B cell (primary cell): ENCODE results near the gene PLSCR3. TPM values are rescaled to one million over a fixed set of nuclear protein-coding genes. Genes with fewer than 3 reads are reported as not detected.

Experiments used
- ATAC-seq: fragments of 200-7000 bp; cut with Tn5 transposase; one replicate; pipeline ENCODE4 v1.10.0; 2021; ENCODE audit warnings: low read depth, mild to moderate bottlenecking, moderate number of reproducible peaks, moderate library complexity
- CTCF ChIA-PET: fragments of 350-600 bp; sonication (Branson Sonifier 250); formaldehyde crosslinking; loops from one replicate; lab custom pipeline; 2021; ENCODE audit warnings: antibody characterized with exemption, inconsistent platforms; lab: Charles Lee
- POLR2A ChIA-PET: fragments of 350-600 bp; sonication (Branson Sonifier 250); formaldehyde crosslinking; loops from one replicate; lab custom pipeline; 2021; ENCODE audit warnings: antibody characterized with exemption; lab: Charles Lee
- DNase-seq: peaks from one replicate; pipeline ENCODE4 v3.0.0; 2013
- H2AFZ ChIP-seq: 2 replicates; pipeline ENCODE4 v1.6.1; 2012; ENCODE audit warnings: mild to moderate bottlenecking, low read depth, low read length; ENCODE audit not compliant: insufficient read depth, poor library complexity, severe bottlenecking
- H3K27ac ChIP-seq, 2 donors: 1 replicate in 1 of 2; 2 replicates in 1 of 2; pipeline ENCODE4 v1.5.1; 2012 to 2013; ENCODE audit warnings: low read length in 2 of 2, mild to moderate bottlenecking in 2 of 2, moderate library complexity in 1 of 2
- H3K27me3 ChIP-seq, 4 experiments: fragments of 200-600 bp in 1 of 4; sonication (generic) in 1 of 4; replicated peaks in 1 of 4; 1 replicate in 2 of 4; 2 replicates in 2 of 4; pipeline versions ENCODE4 v1.6.1 to v1.7.0; 2013 to 2016; ENCODE audit warnings: low read length in 3 of 4, mild to moderate bottlenecking in 2 of 4, mixed read lengths in 1 of 4, moderate library complexity in 1 of 4; ENCODE audit not compliant: insufficient read depth in 4 of 4, control insufficient read depth in 3 of 4; ENCODE audit errors: control extremely low read depth in 1 of 4
- H3K36me3 ChIP-seq, 2 experiments: replicated peaks in 1 of 2; 1 replicate in 1 of 2; 2 replicates in 1 of 2; pipeline versions ENCODE4 v1.6.1 to v1.7.1; 2013; ENCODE audit warnings: low read length in 1 of 2; ENCODE audit not compliant: insufficient read depth in 2 of 2, control insufficient read depth in 1 of 2; ENCODE audit errors: control extremely low read depth in 1 of 2, extremely low read depth in 1 of 2
- H3K4me1 ChIP-seq, 2 donors: fragments of 200-600 bp in 1 of 2; sonication (generic) in 1 of 2; 1 replicate in 1 of 2; 2 replicates in 1 of 2; pipeline versions ENCODE4 v1.5.1 to v1.6.1; 2013 to 2017; ENCODE audit warnings: low read length in 2 of 2; ENCODE audit not compliant: control insufficient read depth in 2 of 2, insufficient read depth in 2 of 2
- H3K4me2 ChIP-seq: replicated peaks from 2 replicates; pipeline ENCODE3; 2012; ENCODE audit warnings: mild to moderate bottlenecking, low read depth, low read length; ENCODE audit not compliant: poor library complexity, severe bottlenecking
- H3K4me3 ChIP-seq, 5 experiments: fragments of 200-600 bp in 1 of 5; sonication (generic) in 1 of 5; 1 replicate in 3 of 5; 2 replicates in 2 of 5; pipeline versions ENCODE4 v1.5.1 to v1.7.0; 2011 to 2016; ENCODE audit warnings: low read length in 4 of 5, mild to moderate bottlenecking in 4 of 5, low read depth in 2 of 5, control low read depth in 1 of 5, moderate library complexity in 1 of 5; ENCODE audit not compliant: insufficient read depth in 1 of 5; ENCODE audit errors: control extremely low read depth in 1 of 5, extremely low read depth in 1 of 5
- H3K79me2 ChIP-seq: fragments of 200-600 bp; sonication (generic); one replicate; pipeline ENCODE4 v1.6.0; 2016; ENCODE audit warnings: low read length; ENCODE audit not compliant: control insufficient read depth, insufficient read depth
- H3K9ac ChIP-seq: fragments of 200-600 bp; sonication (generic); 2 replicates; pipeline ENCODE4 v1.6.1; 2017; ENCODE audit warnings: mild to moderate bottlenecking, low read length, moderate library complexity
- H3K9me3 ChIP-seq, 3 donors: one replicate each; pipeline versions ENCODE4 v1.6.1 to v1.7.1; 2013; ENCODE audit warnings: low read length in 2 of 3; ENCODE audit not compliant: control insufficient read depth in 2 of 3, insufficient read depth in 1 of 3; ENCODE audit errors: control extremely low read depth in 1 of 3
- H4K20me1 ChIP-seq: 2 replicates; pipeline ENCODE4 v1.6.0; 2012; ENCODE audit warnings: mild to moderate bottlenecking, low read length; ENCODE audit not compliant: insufficient read depth, control insufficient read depth, poor library complexity, severe bottlenecking
- H3K27ac Mint-ChIP-seq: one replicate; pipeline ENCODE4 v1.8.0; 2021; ENCODE audit warnings: mixed read lengths
- H3K27me3 Mint-ChIP-seq: one replicate; pipeline ENCODE4 v1.8.0; 2021; ENCODE audit warnings: mixed read lengths
- H3K4me1 Mint-ChIP-seq: one replicate; pipeline ENCODE4 v1.8.0; 2021; ENCODE audit warnings: mixed read lengths
- H3K4me3 Mint-ChIP-seq: one replicate; pipeline ENCODE4 v1.8.0; 2021; ENCODE audit warnings: mixed read lengths
- H3K9me3 Mint-ChIP-seq: one replicate; pipeline ENCODE4 v1.8.0; 2022; ENCODE audit warnings: mixed read lengths; ENCODE audit not compliant: insufficient read depth
- EZH2 ChIP-seq: IDR thresholded peaks from 2 replicates; pipeline ENCODE4 v1.6.1; 2012; ENCODE audit warnings: borderline replicate concordance, low read depth, mild to moderate bottlenecking, moderate library complexity, low read length; ENCODE audit not compliant: insufficient read depth, poor library complexity, severe bottlenecking
- WGBS: methylation state at CpG from one replicate; pipeline ENCODE4 v1.1.5; 2013; ENCODE audit warnings: missing lambda C conversion rate; ENCODE audit not compliant: insufficient coverage; 5-methylcytosine and 5-hydroxymethylcytosine counted together
- intact Hi-C: fragments of 100-400 bp; cut with micrococcal nuclease; formaldehyde crosslinking; loops from one replicate; pipeline ENCODE4 v1.10.0; 2022
- polyA plus RNA-seq: library from polyadenylated mRNA; depleted of rRNA; stranded (reverse); fragments of >200 nt; gene quantifications from 2 replicates; pipeline ENCODE4 v1.2.3, GENCODE V29; 2012
- total RNA-seq, 2 donors: library from RNA; stranded (reverse); fragments of 120-200 nt in 1 of 2; gene quantifications; 1 replicate in 1 of 2; 2 replicates in 1 of 2; pipeline versions ENCODE4 v1.2.3 to v1.2.4, GENCODE V29; 2013 to 2022
- TF ChIP-seq, protein P1 (sequence below): fragments of 200-600 bp; IDR thresholded peaks from one replicate; pipeline ENCODE4 v1.8.0; 2022; ENCODE audit warnings: antibody characterized with exemption, mild to moderate bottlenecking

Gene PLSCR3
- total and polyA plus RNA-seq, 2 donors (not counting 1 experiment from before 2014, with no cell fraction given) = 31.6 to 122 TPM

DNA sequence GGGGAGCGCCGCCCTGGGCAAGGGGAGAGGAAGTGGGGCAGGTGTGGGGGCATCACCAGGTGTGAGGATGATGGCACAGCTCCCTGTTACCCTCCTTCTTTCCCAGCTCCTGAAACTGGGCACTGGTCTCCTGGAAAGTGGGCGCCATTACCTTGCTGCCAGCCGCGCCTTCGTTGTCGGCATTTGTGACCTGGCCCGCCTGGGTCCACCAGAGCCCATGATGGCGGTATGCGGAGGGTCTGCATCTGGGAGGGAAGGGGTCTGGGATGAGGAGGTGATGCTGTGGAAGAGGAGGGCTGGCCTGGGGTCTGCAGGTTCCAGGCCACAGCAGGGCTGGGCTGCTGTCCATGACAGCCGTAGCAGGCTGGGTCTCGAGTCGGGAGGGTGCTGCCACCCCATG lies 52.5 kb downstream of the PLSCR3 start:
- peaks cover 56% of the 10 kb centered on the region for H3K79me2 ChIP-seq
- no peak overlapping the region for H3K27ac Mint-ChIP-seq
- no peaks in the 10 kb centered on the region for H3K27me3 Mint-ChIP-seq
- H4K20me1 ChIP-seq = peaks cover 57% of the 10 kb centered on the region
- H2AFZ ChIP-seq = no peak overlapping the region
- no peaks in the 10 kb centered on the region for H3K9me3 Mint-ChIP-seq
- WGBS = 95% methylated on average over 7 of the region's 13 CpGs
- peaks cover 10 to 76% of the 10 kb centered on the region in 2 experiments for H3K36me3 ChIP-seq
- peaks cover 19% of the 10 kb centered on the region for H3K4me1 Mint-ChIP-seq
- ChIA-PET POLR2A (no interaction called here), CTCF (interaction anchor here (0.6 to 5.8 kb wide), 2 partner anchors 17 to 37 kb away, joined by 3 to 47 read pairs; no protein-coding TSS in a partner anchor)
- no peak overlapping the region for H3K9ac ChIP-seq
- no peak overlapping the region for H3K27ac ChIP-seq
- peaks cover 6 to 28% of the 10 kb centered on the region in 2 donors for H3K4me1 ChIP-seq
- H3K4me3 Mint-ChIP-seq = no peak overlapping the region
- H3K4me2 ChIP-seq = no peak overlapping the region
- H3K4me3 ChIP-seq = no peak overlapping the region
- no peaks in the 10 kb centered on the region for H3K27me3 ChIP-seq
- intact Hi-C loops = no loop called here
- no peaks in the 10 kb centered on the region for H3K9me3 ChIP-seq
- ATAC-seq = no peak
- TF ChIP-seq, protein P1, sequence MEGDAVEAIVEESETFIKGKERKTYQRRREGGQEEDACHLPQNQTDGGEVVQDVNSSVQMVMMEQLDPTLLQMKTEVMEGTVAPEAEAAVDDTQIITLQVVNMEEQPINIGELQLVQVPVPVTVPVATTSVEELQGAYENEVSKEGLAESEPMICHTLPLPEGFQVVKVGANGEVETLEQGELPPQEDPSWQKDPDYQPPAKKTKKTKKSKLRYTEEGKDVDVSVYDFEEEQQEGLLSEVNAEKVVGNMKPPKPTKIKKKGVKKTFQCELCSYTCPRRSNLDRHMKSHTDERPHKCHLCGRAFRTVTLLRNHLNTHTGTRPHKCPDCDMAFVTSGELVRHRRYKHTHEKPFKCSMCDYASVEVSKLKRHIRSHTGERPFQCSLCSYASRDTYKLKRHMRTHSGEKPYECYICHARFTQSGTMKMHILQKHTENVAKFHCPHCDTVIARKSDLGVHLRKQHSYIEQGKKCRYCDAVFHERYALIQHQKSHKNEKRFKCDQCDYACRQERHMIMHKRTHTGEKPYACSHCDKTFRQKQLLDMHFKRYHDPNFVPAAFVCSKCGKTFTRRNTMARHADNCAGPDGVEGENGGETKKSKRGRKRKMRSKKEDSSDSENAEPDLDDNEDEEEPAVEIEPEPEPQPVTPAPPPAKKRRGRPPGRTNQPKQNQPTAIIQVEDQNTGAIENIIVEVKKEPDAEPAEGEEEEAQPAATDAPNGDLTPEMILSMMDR = no peak
- no peak for TF ChIP-seq EZH2
- no peak for DNase-seq

DNA sequence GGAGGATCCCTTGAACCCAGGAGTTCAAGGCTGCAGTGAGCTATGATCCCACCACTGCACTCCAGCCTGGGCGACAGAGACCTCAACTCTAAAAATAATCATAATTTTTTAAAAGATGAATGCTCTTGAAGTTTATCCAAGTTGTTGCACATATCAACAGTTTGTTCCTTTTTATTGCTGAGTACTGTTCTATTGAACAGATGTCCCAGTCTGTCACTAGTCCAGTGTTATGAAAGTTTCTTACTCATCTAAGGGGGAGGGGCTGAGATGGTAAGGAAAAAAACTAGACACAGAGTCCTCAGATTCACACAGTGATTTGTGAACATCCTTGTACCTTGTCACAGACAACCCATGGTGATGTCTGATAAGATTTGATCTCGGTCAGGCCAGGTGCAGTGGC lies 54.1 kb downstream of the PLSCR3 start:
- no peak overlapping the region for H3K27ac Mint-ChIP-seq
- H3K4me3 ChIP-seq = no peak overlapping the region
- H3K36me3 ChIP-seq = peaks cover 6 to 61% of the 10 kb centered on the region in 2 experiments
- no peak overlapping the region for H3K9ac ChIP-seq
- H2AFZ ChIP-seq = no peak overlapping the region
- H4K20me1 ChIP-seq = peaks cover 49% of the 10 kb centered on the region
- no peaks in the 10 kb centered on the region for H3K9me3 Mint-ChIP-seq
- no peak overlapping the region for H3K27ac ChIP-seq
- ChIA-PET POLR2A (no interaction called here), CTCF (interaction anchor here (2.0 kb wide), 1 partner anchor 96 kb away, joined by 5 read pairs; no protein-coding TSS in a partner anchor)
- no peaks in the 10 kb centered on the region for H3K27me3 ChIP-seq
- no peak for DNase-seq
- TF ChIP-seq, protein P1 = no peak
- TF ChIP-seq EZH2 = no peak
- peaks cover 16 to 39% of the 10 kb centered on the region in 2 donors for H3K4me1 ChIP-seq
- no peak overlapping the region for H3K4me3 Mint-ChIP-seq
- peaks cover 64% of the 10 kb centered on the region for H3K79me2 ChIP-seq
- H3K27me3 Mint-ChIP-seq = no peaks in the 10 kb centered on the region
- H3K4me1 Mint-ChIP-seq = peaks cover 30% of the 10 kb centered on the region
- ATAC-seq = no peak
- intact Hi-C loops = no loop called here
- H3K4me2 ChIP-seq = no peak overlapping the region
- no peaks in the 10 kb centered on the region for H3K9me3 ChIP-seq
- WGBS = 100% methylated on average over 1 of the region's 2 CpGs

Other genes with a start within 250 kb of the PLSCR3 start
Only the 30 nearest of the 38 such genes appear.
- 640 and 655 TPM in 2 replicates for gene ACADVL, start 174.6 kb downstream of the PLSCR3 start, total RNA-seq
- gene ACADVL, start 174.6 kb downstream of the PLSCR3 start, polyA plus RNA-seq = 696 and 903 TPM in 2 replicates
- 104 and 116 TPM in 2 replicates for gene DVL2, start 160.0 kb downstream of the PLSCR3 start, total RNA-seq
- gene DVL2, start 160.0 kb downstream of the PLSCR3 start, polyA plus RNA-seq = 14.6 and 22.5 TPM in 2 replicates
- 42.3 and 45.8 TPM in 2 replicates for gene PHF23, start 155.1 kb downstream of the PLSCR3 start, total RNA-seq
- 15.7 and 17.6 TPM in 2 replicates for gene PHF23, start 155.1 kb downstream of the PLSCR3 start, polyA plus RNA-seq
- 350 and 371 TPM in 2 replicates for gene GABARAP, start 152.1 kb downstream of the PLSCR3 start, total RNA-seq
- 201 and 323 TPM in 2 replicates for gene GABARAP, start 152.1 kb downstream of the PLSCR3 start, polyA plus RNA-seq
- 160 and 162 TPM in 2 replicates for gene CTDNEP1, start 142.8 kb downstream of the PLSCR3 start, total RNA-seq
- gene CTDNEP1, start 142.8 kb downstream of the PLSCR3 start, polyA plus RNA-seq = 108 and 125 TPM in 2 replicates
- 42.2 and 48.0 TPM in 2 replicates for gene ELP5, start 142.3 kb downstream of the PLSCR3 start, total RNA-seq
- gene ELP5, start 142.3 kb downstream of the PLSCR3 start, polyA plus RNA-seq = 69.9 and 77.9 TPM in 2 replicates
- gene CLDN7, start 132.0 kb downstream of the PLSCR3 start, total RNA-seq = 1.2 TPM in 2 replicates
- gene CLDN7, start 132.0 kb downstream of the PLSCR3 start, polyA plus RNA-seq = 5.8 and 10.8 TPM in 2 replicates
- gene SLC2A4, start 112.8 kb downstream of the PLSCR3 start, total RNA-seq = not detected in 2 replicates
- not detected in 2 replicates for gene SLC2A4, start 112.8 kb downstream of the PLSCR3 start, polyA plus RNA-seq
- gene YBX2, start 99.9 kb downstream of the PLSCR3 start, total RNA-seq = 0.22 TPM in 1 of 2 replicates, not detected in the other
- gene YBX2, start 99.9 kb downstream of the PLSCR3 start, polyA plus RNA-seq = 0.15 TPM in 1 of 2 replicates, not detected in the other
- gene EIF5A, start 86.9 kb downstream of the PLSCR3 start, total RNA-seq = 233 and 236 TPM in 2 replicates
- gene EIF5A, start 86.9 kb downstream of the PLSCR3 start, polyA plus RNA-seq = 576 and 769 TPM in 2 replicates
- 128 and 137 TPM in 2 replicates for gene GPS2, start 79.2 kb downstream of the PLSCR3 start, total RNA-seq
- gene GPS2, start 79.2 kb downstream of the PLSCR3 start, polyA plus RNA-seq = 209 and 225 TPM in 2 replicates
- 85.2 and 89.2 TPM in 2 replicates for gene NEURL4, start 65.2 kb downstream of the PLSCR3 start, total RNA-seq
- gene NEURL4, start 65.2 kb downstream of the PLSCR3 start, polyA plus RNA-seq = 54.6 and 82.6 TPM in 2 replicates
- 371 and 392 TPM in 2 replicates for gene ACAP1, start 58.0 kb downstream of the PLSCR3 start, total RNA-seq
- gene ACAP1, start 58.0 kb downstream of the PLSCR3 start, polyA plus RNA-seq = 412 and 471 TPM in 2 replicates
- gene KCTD11, start 42.4 kb downstream of the PLSCR3 start, total RNA-seq = 13.4 and 15.4 TPM in 2 replicates
- 3.1 and 4.3 TPM in 2 replicates for gene KCTD11, start 42.4 kb downstream of the PLSCR3 start, polyA plus RNA-seq
- 0.25 TPM in 1 of 2 replicates, not detected in the other for gene TMEM95, start 39.4 kb downstream of the PLSCR3 start, total RNA-seq
- not detected in 2 replicates for gene TMEM95, start 39.4 kb downstream of the PLSCR3 start, polyA plus RNA-seq
- 10.0 and 11.7 TPM in 2 replicates for gene TNK1, start 13.4 kb downstream of the PLSCR3 start, total RNA-seq
- 22.5 and 23.7 TPM in 2 replicates for gene TNK1, start 13.4 kb downstream of the PLSCR3 start, polyA plus RNA-seq
- gene TMEM256, start 9.6 kb upstream of the PLSCR3 start, total RNA-seq = 64.5 and 67.8 TPM in 2 replicates
- gene TMEM256, start 9.6 kb upstream of the PLSCR3 start, polyA plus RNA-seq = 29.2 and 65.4 TPM in 2 replicates
- gene NLGN2, start 13.3 kb upstream of the PLSCR3 start, total RNA-seq = 1.7 and 3.4 TPM in 2 replicates
- gene NLGN2, start 13.3 kb upstream of the PLSCR3 start, polyA plus RNA-seq = 0.52 and 0.68 TPM in 2 replicates
- not detected in 2 replicates for gene SPEM1, start 25.8 kb upstream of the PLSCR3 start, total RNA-seq
- gene SPEM1, start 25.8 kb upstream of the PLSCR3 start, polyA plus RNA-seq = not detected in 2 replicates
- gene SPEM2, start 31.1 kb upstream of the PLSCR3 start, total RNA-seq = not detected in 2 replicates
- gene SPEM2, start 31.1 kb upstream of the PLSCR3 start, polyA plus RNA-seq = not detected in 2 replicates
- gene SPEM3, start 34.3 kb upstream of the PLSCR3 start, total RNA-seq = not detected in 2 replicates
- not detected in 2 replicates for gene SPEM3, start 34.3 kb upstream of the PLSCR3 start, polyA plus RNA-seq
- gene TMEM102, start 40.9 kb upstream of the PLSCR3 start, total RNA-seq = 17.7 and 19.1 TPM in 2 replicates
- gene TMEM102, start 40.9 kb upstream of the PLSCR3 start, polyA plus RNA-seq = 5.9 and 10.8 TPM in 2 replicates
- gene FGF11, start 45.0 kb upstream of the PLSCR3 start, total RNA-seq = 2.8 and 4.6 TPM in 2 replicates
- 2.7 and 3.3 TPM in 2 replicates for gene FGF11, start 45.0 kb upstream of the PLSCR3 start, polyA plus RNA-seq
- gene CHRNB1, start 50.5 kb upstream of the PLSCR3 start, total RNA-seq = 6.2 and 6.6 TPM in 2 replicates
- gene CHRNB1, start 50.5 kb upstream of the PLSCR3 start, polyA plus RNA-seq = 5.8 and 7.2 TPM in 2 replicates
- gene ZBTB4, start 85.1 kb upstream of the PLSCR3 start, total RNA-seq = 59.4 and 62.4 TPM in 2 replicates
- gene ZBTB4, start 85.1 kb upstream of the PLSCR3 start, polyA plus RNA-seq = 16.0 and 19.2 TPM in 2 replicates
- gene SLC35G6, start 86.9 kb upstream of the PLSCR3 start, total RNA-seq = 0.30 TPM in 1 of 2 replicates, not detected in the other
- gene SLC35G6, start 86.9 kb upstream of the PLSCR3 start, polyA plus RNA-seq = 0.04 TPM in 1 of 2 replicates, not detected in the other
- 225 and 240 TPM in 2 replicates for gene POLR2A, start 89.8 kb upstream of the PLSCR3 start, total RNA-seq
- 56.5 and 77.6 TPM in 2 replicates for gene POLR2A, start 89.8 kb upstream of the PLSCR3 start, polyA plus RNA-seq
- 40.6 and 44.5 TPM in 2 replicates for gene TNFSF12, start 154.5 kb upstream of the PLSCR3 start, total RNA-seq
- gene TNFSF12, start 154.5 kb upstream of the PLSCR3 start, polyA plus RNA-seq = 31.7 and 53.4 TPM in 2 replicates
- 14.7 and 16.0 TPM in 2 replicates for gene TNFSF13, start 164.2 kb upstream of the PLSCR3 start, total RNA-seq
- 18.1 and 20.2 TPM in 2 replicates for gene TNFSF13, start 164.2 kb upstream of the PLSCR3 start, polyA plus RNA-seq
- gene SENP3, start 167.4 kb upstream of the PLSCR3 start, total RNA-seq = 44.4 and 45.1 TPM in 2 replicates
- gene SENP3, start 167.4 kb upstream of the PLSCR3 start, polyA plus RNA-seq = 54.1 and 57.1 TPM in 2 replicates